ENCODE results near the gene M1AP. TPM values are rescaled to one million over a fixed set of nuclear protein-coding genes. Genes with fewer than 3 reads are reported as not detected.

The M1AP gene
- total and polyA plus RNA-seq, 4 donors: 0.77 to 1.2 (median 0.88) TPM

GRCh38 chr2:74602586-74603281, 45.4 kb downstream of the M1AP start:
- H3K4me1 ChIP-seq (ENCODE audit: control insufficient read depth in 5 of 5, insufficient read depth in 5 of 5, low read length in 5 of 5): no peaks in the 10 kb centered on the region
- DNase-seq: no peak
- no peak for ATAC-seq (ENCODE audit: insufficient read depth, low FRiP score)
- peaks cover 0 to 30% (median 18%) of the 10 kb centered on the region in 3 donors for H3K27me3 ChIP-seq (ENCODE audit: control insufficient read depth in 3 of 3, insufficient read depth in 3 of 3, low read length in 2 of 3)
- TF ChIP-seq CTCF (IDR thresholded peaks at IDR 0.05; ENCODE audit: control extremely low read depth, extremely low read depth): no peak
- H3K9me3 ChIP-seq (ENCODE audit: control insufficient read depth in 4 of 4, insufficient read depth in 3 of 4, low read length in 3 of 4): no peaks in the 10 kb centered on the region
- WGBS, 2 donors: 17 to 37% methylated on average over 1 of the region's 1 CpG
- no peak overlapping the region for H3K27ac ChIP-seq (ENCODE audit: low read depth in 1 of 2, low read length in 1 of 2)
- H3K4me3 ChIP-seq: no peak overlapping the region
- no peak overlapping the region for H3K9ac ChIP-seq (ENCODE audit: insufficient read depth in 1 of 2, low read length in 2 of 2)
- H3K36me3 ChIP-seq (ENCODE audit: control insufficient read depth in 4 of 4, insufficient read depth in 4 of 4, low read length in 4 of 4): no peaks in the 10 kb centered on the region

- no peak for TF ChIP-seq CTCF (IDR thresholded peaks at IDR 0.05; ENCODE audit: control extremely low read depth, extremely low read depth)
- H3K4me3 ChIP-seq: no peak overlapping the region
- DNase-seq: no peak
- H3K4me1 ChIP-seq (ENCODE audit: control insufficient read depth in 5 of 5, insufficient read depth in 5 of 5, low read length in 5 of 5): no peaks in the 10 kb centered on the region
- 51 to 64% methylated on average over 3 of the region's 3 CpGs for WGBS, 2 donors
- H3K27ac ChIP-seq (ENCODE audit: low read depth in 1 of 2, low read length in 1 of 2): no peak overlapping the region
- no peaks in the 10 kb centered on the region for H3K36me3 ChIP-seq (ENCODE audit: control insufficient read depth in 4 of 4, insufficient read depth in 4 of 4, low read length in 4 of 4)
- no peak overlapping the region for H3K9ac ChIP-seq (ENCODE audit: insufficient read depth in 1 of 2, low read length in 2 of 2)
- no peaks in the 10 kb centered on the region for H3K9me3 ChIP-seq (ENCODE audit: control insufficient read depth in 4 of 4, insufficient read depth in 3 of 4, low read length in 3 of 4)
- ATAC-seq (ENCODE audit: insufficient read depth, low FRiP score): no peak
- H3K27me3 ChIP-seq (ENCODE audit: control insufficient read depth in 3 of 3, insufficient read depth in 3 of 3, low read length in 2 of 3): peaks cover 0 to 30% (median 18%) of the 10 kb centered on the region in 3 donors
Measured at GRCh38 chr2:74599676-74600075, 48.5 kb downstream of the M1AP start.

DNA sequence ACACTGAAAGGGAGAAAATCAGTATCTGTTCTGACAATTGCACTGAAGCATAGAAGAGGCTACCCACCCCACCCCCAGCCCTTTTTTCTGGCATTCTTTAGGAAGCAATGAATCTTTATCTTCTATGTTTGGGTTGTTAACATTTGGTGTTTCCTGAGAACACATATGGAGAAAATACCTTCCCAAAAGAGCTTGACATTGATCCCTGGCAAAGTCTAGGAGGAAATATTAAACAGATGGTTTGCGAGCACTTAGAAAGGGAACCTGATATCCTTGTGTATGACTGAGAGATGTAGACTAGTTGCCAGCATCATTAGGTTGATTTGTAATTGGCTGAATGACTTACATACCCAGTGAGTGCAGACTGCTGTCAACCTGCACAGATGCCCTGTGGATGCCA, 50.7 kb downstream of the M1AP start:
- ATAC-seq (ENCODE audit: insufficient read depth, low FRiP score) (no peak), DNase-seq (no peak)
- Histone ChIP-seq H3K27me3 (ENCODE audit: control insufficient read depth in 3 of 3, insufficient read depth in 3 of 3, low read length in 2 of 3) (peaks cover 0 to 16% (median 13%) of the 10 kb centered on the region in 3 donors), H3K4me1 (ENCODE audit: control insufficient read depth in 5 of 5, insufficient read depth in 5 of 5, low read length in 5 of 5) (no peaks in the 10 kb centered on the region), H3K4me3 (no peak overlapping the region), H3K9me3 (ENCODE audit: control insufficient read depth in 4 of 4, insufficient read depth in 3 of 4, low read length in 3 of 4) (no peaks in the 10 kb centered on the region), H3K27ac (ENCODE audit: low read depth in 1 of 2, low read length in 1 of 2) (no peak overlapping the region), H3K9ac (ENCODE audit: insufficient read depth in 1 of 2, low read length in 2 of 2) (no peak overlapping the region), H3K36me3 (ENCODE audit: control insufficient read depth in 4 of 4, insufficient read depth in 4 of 4, low read length in 4 of 4) (no peaks in the 10 kb centered on the region)
- WGBS, 2 donors: 65 to 86% methylated on average over 1 of the region's 1 CpG
- TF ChIP-seq CTCF (IDR thresholded peaks at IDR 0.05; ENCODE audit: control extremely low read depth, extremely low read depth): no peak

DNA sequence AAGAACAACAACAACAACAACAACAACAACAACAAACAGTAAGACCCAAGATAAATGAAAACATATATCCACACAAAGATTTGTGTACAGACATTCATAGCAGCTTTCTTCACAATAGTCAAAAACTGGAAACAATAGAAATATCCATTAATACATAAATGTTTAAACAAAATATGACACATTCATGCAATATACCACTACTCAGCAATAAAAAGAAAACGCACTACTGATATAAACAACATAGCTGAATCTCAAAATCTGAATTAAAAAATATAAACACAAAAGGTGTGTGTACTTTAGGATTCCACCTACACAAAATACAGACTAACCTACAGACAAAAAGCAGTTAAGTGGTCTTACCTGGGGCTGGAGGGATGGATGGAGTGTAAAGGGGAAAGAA, 51.5 kb downstream of the M1AP start:
- H3K4me3 ChIP-seq: no peak overlapping the region
- H3K36me3 ChIP-seq (ENCODE audit: control insufficient read depth in 4 of 4, insufficient read depth in 4 of 4, low read length in 4 of 4): no peaks in the 10 kb centered on the region
- H3K27me3 ChIP-seq (ENCODE audit: control insufficient read depth in 3 of 3, insufficient read depth in 3 of 3, low read length in 2 of 3): peaks cover 0 to 15% (median 7%) of the 10 kb centered on the region in 3 donors
- WGBS, 2 donors: 63 to 79% methylated on average over 1 of the region's 1 CpG
- H3K4me1 ChIP-seq (ENCODE audit: control insufficient read depth in 5 of 5, insufficient read depth in 5 of 5, low read length in 5 of 5): no peaks in the 10 kb centered on the region
- H3K9ac ChIP-seq (ENCODE audit: insufficient read depth in 1 of 2, low read length in 2 of 2): no peak overlapping the region
- DNase-seq (no peak), ATAC-seq (ENCODE audit: insufficient read depth, low FRiP score) (no peak)
- H3K27ac ChIP-seq (ENCODE audit: low read depth in 1 of 2, low read length in 1 of 2): no peak overlapping the region
- no peaks in the 10 kb centered on the region for H3K9me3 ChIP-seq (ENCODE audit: control insufficient read depth in 4 of 4, insufficient read depth in 3 of 4, low read length in 3 of 4)
- no peak for TF ChIP-seq CTCF (IDR thresholded peaks at IDR 0.05; ENCODE audit: control extremely low read depth, extremely low read depth)

Data from lung (tissue), 12 donors.